HCT116 (cell line): Measurements from ENCODE around the gene TMEM147. TPM values are rescaled to one million over a fixed set of nuclear protein-coding genes. Genes with fewer than 3 reads are reported as not detected.

Source experiments
- ATAC-seq: fragments of 200-7000 bp; cut with Tn5 transposase; 2 replicates; pipeline ENCODE4 v1.9.1; 2020; ENCODE audit warnings: mild to moderate bottlenecking, moderate library complexity
- BruUV-seq: library from RNA; stranded (reverse); fragments of 400-500 nt; replicated peaks from 2 replicates; lab custom pipeline; 2021; lab: Mats Ljungman, UMichigan
- CTCF ChIA-PET: fragments of 300-600 bp; sonication (Branson Sonifier 250); formaldehyde crosslinking; loops from one replicate; lab custom pipeline; 2021; ENCODE audit warnings: antibody characterized with exemption; lab: Charles Lee
- POLR2A ChIA-PET: fragments of 300-600, 350-600 bp; sonication (Branson Sonifier 250); formaldehyde crosslinking; loops from one replicate; lab custom pipeline; 2021; ENCODE audit warnings: antibody characterized with exemption; lab: Charles Lee
- RAD21 ChIA-PET, 2 experiments: fragments of 300-600 bp; sonication (Branson Sonifier 250); formaldehyde crosslinking; loops; one replicate each; lab custom pipeline; 2023; ENCODE audit warnings: low total read pairs in 2 of 2; ENCODE audit not compliant: uncharacterized antibody in 2 of 2, unreplicated experiment in 2 of 2, low non-redundant PET in 1 of 2; lab: Charles Lee
- DNase-seq: peaks from one replicate; pipeline ENCODE4 v3.0.0-alpha.2; 2010; ENCODE audit warnings: low read depth, low spot score
- H2AFZ ChIP-seq: fragments of 200-600 bp; shearing (Covaris generic), sonication (generic); 2 replicates; pipeline ENCODE4 v1.6.1; 2017; ENCODE audit warnings: low read depth, mixed run types, mixed read lengths, antibody characterized with exemption, low read length; ENCODE audit not compliant: poor library complexity, severe bottlenecking
- H3K27ac ChIP-seq: 2 replicates; pipeline ENCODE4 v1.5.1; 2012; ENCODE audit warnings: low read depth, low read length
- H3K27me3 ChIP-seq: fragments of 200-600 bp; sonication (generic); 2 replicates; pipeline ENCODE4 v1.6.1; 2016; ENCODE audit warnings: mixed run types, low read length, mixed read lengths; ENCODE audit not compliant: insufficient read depth
- H3K36me3 ChIP-seq, 2 experiments: fragments of 200-500 bp in 1 of 2; fragments of 200-600 bp in 1 of 2; sonication (Bioruptor generic) in 1 of 2; sonication (generic) in 1 of 2; 2 replicates each; pipeline versions ENCODE4 v1.5.1 to v1.6.1; 2014 to 2016; ENCODE audit warnings: low read length in 2 of 2, inconsistent platforms in 1 of 2, mixed read lengths in 1 of 2, mixed run types in 1 of 2; ENCODE audit not compliant: insufficient read depth in 2 of 2, control insufficient read depth in 1 of 2
- H3K4me1 ChIP-seq, 2 experiments: fragments of 200-600 bp in 1 of 2; sonication (generic) in 1 of 2; 2 replicates each; pipeline versions ENCODE4 v1.5.1 to v1.6.1; 2012 to 2017; ENCODE audit warnings: low read length in 2 of 2, inconsistent platforms in 1 of 2, mild to moderate bottlenecking in 1 of 2, mixed read lengths in 1 of 2, mixed run types in 1 of 2, moderate library complexity in 1 of 2; ENCODE audit not compliant: insufficient read depth in 2 of 2, control insufficient read depth in 1 of 2
- H3K4me2 ChIP-seq: fragments of 200-600 bp; sonication (generic); 2 replicates; pipeline ENCODE4 v1.6.1; 2017; ENCODE audit warnings: mixed run types, low read length, mixed read lengths
- H3K4me3 ChIP-seq, 2 experiments: fragments of 200-600 bp in 1 of 2; sonication (generic) in 1 of 2; replicated peaks in 1 of 2; 2 replicates each; pipeline ENCODE4 v1.5.1; 2011 to 2016; ENCODE audit warnings: low read length in 2 of 2, control low read depth in 1 of 2, low read depth in 1 of 2, mild to moderate bottlenecking in 1 of 2, mixed read lengths in 1 of 2, mixed run types in 1 of 2
- H3K79me2 ChIP-seq: fragments of 200-600 bp; sonication (generic); 2 replicates; pipeline ENCODE4 v1.6.1; 2017; ENCODE audit warnings: mild to moderate bottlenecking, mixed run types, low read length, moderate library complexity, mixed read lengths; ENCODE audit not compliant: insufficient read depth
- H3K9ac ChIP-seq: fragments of 200-600 bp; sonication (generic); 2 replicates; pipeline ENCODE4 v1.6.1; 2016; ENCODE audit warnings: low read length, mixed read lengths
- H3K9me2 ChIP-seq: fragments of 200-600 bp; sonication (generic), shearing (Covaris generic); 2 replicates; pipeline ENCODE4 v1.6.1; 2017; ENCODE audit warnings: mixed run types, mild to moderate bottlenecking, moderate library complexity; ENCODE audit not compliant: insufficient read depth
- H3K9me3 ChIP-seq, 2 experiments: fragments of 200-500 bp in 1 of 2; fragments of 200-600 bp in 1 of 2; sonication (Bioruptor generic) in 1 of 2; sonication (generic) in 1 of 2; 2 replicates each; pipeline ENCODE4 v1.6.1; 2014 to 2017; ENCODE audit warnings: low read length in 2 of 2, mixed read lengths in 2 of 2, inconsistent platforms in 1 of 2, low read depth in 1 of 2, mild to moderate bottlenecking in 1 of 2, mixed run types in 1 of 2, moderate library complexity in 1 of 2; ENCODE audit not compliant: control insufficient read depth in 1 of 2, insufficient read depth in 1 of 2
- H4K20me1 ChIP-seq: fragments of 200-600 bp; sonication (generic), shearing (Covaris generic); 2 replicates; pipeline ENCODE4 v1.6.1; 2017; ENCODE audit warnings: mixed run types, mild to moderate bottlenecking, moderate library complexity; ENCODE audit not compliant: insufficient read depth
- ATF3 ChIP-seq: IDR thresholded peaks from 2 replicates; pipeline ENCODE4 v1.6.1; 2012
- CBX3 ChIP-seq: IDR thresholded peaks from 2 replicates; pipeline ENCODE4 v1.6.1; 2012; ENCODE audit warnings: low read depth
- CEBPB ChIP-seq: IDR thresholded peaks from 2 replicates; pipeline ENCODE4 v1.6.1; 2012; ENCODE audit warnings: low read depth
- CTCF ChIP-seq, 3 experiments: fragments of 200-600 bp in 1 of 3; sonication (generic) in 1 of 3; IDR thresholded peaks in 2 of 3; conservative IDR thresholded peaks in 1 of 3; 2 replicates each; pipeline ENCODE4 v1.5.1; 2012 to 2017; ENCODE audit warnings: low read depth in 2 of 3, low read length in 2 of 3, antibody characterized with exemption in 1 of 3, borderline replicate concordance in 1 of 3, control low read depth in 1 of 3, mild to moderate bottlenecking in 1 of 3, mixed read lengths in 1 of 3, mixed run types in 1 of 3, moderate library complexity in 1 of 3; ENCODE audit not compliant: insufficient read depth in 1 of 3
- EGR1 ChIP-seq: IDR thresholded peaks from 2 replicates; pipeline ENCODE4 v1.6.1; 2012; ENCODE audit warnings: low read depth
- ELF1 ChIP-seq: IDR thresholded peaks from 2 replicates; pipeline ENCODE4 v1.6.1; 2012; ENCODE audit warnings: low read depth, borderline replicate concordance
- FOSL1 ChIP-seq: IDR thresholded peaks from 2 replicates; pipeline ENCODE4 v1.6.1; 2012; ENCODE audit warnings: low read depth
- JUND ChIP-seq: IDR thresholded peaks from 2 replicates; pipeline ENCODE4 v1.6.1; 2012
- MAX ChIP-seq: IDR thresholded peaks from 2 replicates; pipeline ENCODE4 v1.6.1; 2012
- POLR2A ChIP-seq: IDR thresholded peaks from 2 replicates; pipeline ENCODE4 v1.7.0; 2011; ENCODE audit warnings: borderline replicate concordance; ENCODE audit not compliant: insufficient read depth, insufficient read length; ENCODE audit errors: extremely low read depth
- POLR2AphosphoS5 ChIP-seq: IDR thresholded peaks from 2 replicates; pipeline ENCODE4 v1.6.1; 2011; ENCODE audit warnings: mild to moderate bottlenecking, low read depth, low read length, moderate library complexity
- RAD21 ChIP-seq: IDR thresholded peaks from 2 replicates; pipeline ENCODE4 v1.6.1; 2012; ENCODE audit warnings: low read depth, mild to moderate bottlenecking
- REST ChIP-seq: IDR thresholded peaks from 2 replicates; pipeline ENCODE4 v1.6.1; 2012; ENCODE audit warnings: low read depth
- SP1 ChIP-seq: IDR thresholded peaks from 2 replicates; pipeline ENCODE4 v1.6.1; 2012; ENCODE audit warnings: low read depth
- SRF ChIP-seq: IDR thresholded peaks from 2 replicates; pipeline ENCODE4 v1.6.1; 2012; ENCODE audit warnings: low read depth
- TCF7L2 ChIP-seq: IDR thresholded peaks from 2 replicates; pipeline ENCODE4 v1.7.0; 2011; ENCODE audit warnings: borderline replicate concordance, inconsistent platforms; ENCODE audit not compliant: insufficient read depth, insufficient read length; ENCODE audit errors: extremely low read depth
- ZBTB33 ChIP-seq: IDR thresholded peaks from 2 replicates; pipeline ENCODE4 v1.6.1; 2011; ENCODE audit warnings: mild to moderate bottlenecking, low read length, moderate library complexity; ENCODE audit not compliant: insufficient replicate concordance; ENCODE audit errors: extremely low read depth
- ZFX ChIP-seq: fragments of 450-650 bp; IDR thresholded peaks from 2 replicates; pipeline ENCODE4 v1.6.1; 2017
- ZNF274 ChIP-seq: fragments of 200-500 bp; sonication (Bioruptor generic); IDR thresholded peaks from 2 replicates; pipeline ENCODE4 v1.6.1; 2014; ENCODE audit warnings: mild to moderate bottlenecking, low read depth, low read length, inconsistent platforms
- intact Hi-C: fragments of 100-400 bp; cut with micrococcal nuclease; formaldehyde crosslinking; loops from 2 replicates; pipeline ENCODE4 v1.10.0; 2022
- total RNA-seq: library from RNA; stranded (reverse); gene quantifications from one replicate; pipeline ENCODE4 v1.2.1, GENCODE V29; 2021; ENCODE audit not compliant: unreplicated experiment

The TMEM147 gene
- total RNA-seq, 1 experiment from 2014 or later = 128 TPM

GRCh38 chr19:35562776-35563175 lies 17.4 kb downstream of the TMEM147 start:
- Histone ChIP-seq H3K9me2 (no peaks in the 10 kb centered on the region), H3K9ac (no peak overlapping the region), H3K36me3 (no peaks in the 10 kb centered on the region), H3K4me3 (no peak overlapping the region), H3K27me3 (no peaks in the 10 kb centered on the region), H3K79me2 (no peaks in the 10 kb centered on the region), H3K27ac (no peak overlapping the region), H2AFZ (no peak overlapping the region), H4K20me1 (no peaks in the 10 kb centered on the region), H3K9me3 (no peaks in the 10 kb centered on the region), H3K4me1 (peaks cover 0 to 8% of the 10 kb centered on the region in 2 experiments; a peak in 1 of 4 replicates), H3K4me2 (no peak overlapping the region)
- no TSS peak for BruUV-seq
- POLR2A ChIA-PET = no interaction called here
- DNase-seq = no peak
- intact Hi-C loops = no loop called here
- CTCF ChIA-PET = interaction anchor here (0.8 kb wide), 1 partner anchor 118 kb away, joined by 3 read pairs; no protein-coding TSS in a partner anchor
- RAD21 ChIA-PET = no interaction called here
- TF ChIP-seq POLR2AphosphoS5 (no peak), ZFX (no peak), JUND (no peak), REST (no peak), CBX3 (no peak), EGR1 (no peak), ZNF274 (no peak), ATF3 (no peak), POLR2A (no peak), FOSL1 (no peak), RAD21 (no peak), SP1 (no peak), SRF (no peak), CEBPB (no peak), MAX (no peak), TCF7L2 (no peak), ELF1 (no peak), CTCF (IDR thresholded peaks at IDR 0.05 in 2 of 3, conservative IDR thresholded peaks at IDR 0.05 in 1 of 3; ENCODE audit: borderline replicate concordance in 1 of 3, insufficient read depth in 1 of 3, low read depth in 2 of 3, low read length in 2 of 3) (no peak), ZBTB33 (no peak)
- no peak for ATAC-seq
